ENCODE results near the gene MTSS2. TPM values are rescaled to one million over a fixed set of nuclear protein-coding genes. Genes with fewer than 3 reads are reported as not detected.
A peak's percentile ranks its signal among the peaks of the same experiment; 100 is the strongest.

MTSS2 gene
- polyA plus RNA-seq, 1 of the 3 experiments (the other 2 are of a cell fraction), result 54.1 TPM

GRCh38 chr16:70689970-70690891 lies 4.4 kb upstream of the MTSS2 start:
- peak overlapping the region; percentile 74; the same call in 1 of the 2 replicates for H3K4me2 ChIP-seq
- no peak for DNase-seq
- no peak for TF ChIP-seq PBX3 (IDR thresholded peaks at IDR 0.05)
- no peak for TF ChIP-seq JUND (IDR thresholded peaks at IDR 0.05)
- TF ChIP-seq FOSL2 (IDR thresholded peaks at IDR 0.05; ENCODE audit: borderline replicate concordance, low read depth), result no peak
- TF ChIP-seq RAD21 (IDR thresholded peaks at IDR 0.05; ENCODE audit: low read length), result no peak
- TF ChIP-seq MAX (IDR thresholded peaks at IDR 0.05; ENCODE audit: low read depth), result no peak
- TF ChIP-seq CTCF (IDR thresholded peaks at IDR 0.05), result no peak
- no peak for TF ChIP-seq EP300 (IDR thresholded peaks at IDR 0.05; ENCODE audit: borderline replicate concordance in 1 of 2, low read depth in 1 of 2, low read length in 1 of 2)
- no peak for TF ChIP-seq TEAD4 (IDR thresholded peaks at IDR 0.05; ENCODE audit: borderline replicate concordance, insufficient read depth)
- TF ChIP-seq GABPA (IDR thresholded peaks at IDR 0.05; ENCODE audit: low read depth), result no peak
- no peak for TF ChIP-seq FOXM1 (IDR thresholded peaks at IDR 0.05; ENCODE audit: low read depth)
- no peak for TF ChIP-seq IRF3 (IDR thresholded peaks at IDR 0.05; ENCODE audit: low read depth, low read length)
- TF ChIP-seq REST (IDR thresholded peaks at IDR 0.05; ENCODE audit: low read depth, low read length), result no peak
- no peak for TF ChIP-seq RXRA (IDR thresholded peaks at IDR 0.05; ENCODE audit: borderline replicate concordance, low read depth)
- TF ChIP-seq MEF2A (IDR thresholded peaks at IDR 0.05; ENCODE audit: borderline replicate concordance, low read depth), result no peak
- no peak for TF ChIP-seq USF2 (IDR thresholded peaks at IDR 0.05; ENCODE audit: borderline replicate concordance, low read depth, low read length)
- no peak for TF ChIP-seq EZH2phosphoT487 (IDR thresholded peaks at IDR 0.05; ENCODE audit: borderline replicate concordance, low read depth)
- TF ChIP-seq SIN3A (IDR thresholded peaks at IDR 0.05; ENCODE audit: borderline replicate concordance, low read depth, low read length), result no peak
- no peak for TF ChIP-seq TCF12 (IDR thresholded peaks at IDR 0.05)
- H3K27ac ChIP-seq (ENCODE audit: low read depth in 2 of 2, low read length in 1 of 2), result peak overlapping the region; percentile 88 to 98; a peak in 3 of 4 replicates
- no peak overlapping the region for H3K4me3 ChIP-seq (ENCODE audit: low read depth in 2 of 2, low read length in 1 of 2)
- H3K79me2 ChIP-seq (ENCODE audit: insufficient read depth), result peaks cover 4% of the 10 kb centered on the region
- H2AFZ ChIP-seq (ENCODE audit: low read depth), result no peak overlapping the region
- 76% methylated on average over 4 of the region's 16 CpGs for WGBS (ENCODE audit: low lambda C conversion rate)
- peaks cover 7% of the 10 kb centered on the region for H3F3A ChIP-seq (replicated peaks; ENCODE audit: insufficient read depth)
- peaks cover 64 to 91% of the 10 kb centered on the region in 2 experiments for H3K4me1 ChIP-seq (ENCODE audit: control insufficient read depth in 1 of 2, insufficient read depth in 2 of 2, low read depth in 1 of 2, low read length in 1 of 2)
- H4K20me1 ChIP-seq (ENCODE audit: insufficient read depth), result no peaks in the 10 kb centered on the region
- CTCF ChIA-PET, result interaction anchor here (0.6 to 4.9 kb wide), 9 partner anchors 10 to 197 kb away, joined by 3 to 24 read pairs (median 7); no protein-coding TSS in a partner anchor
- H3K9me3 ChIP-seq, result no peaks in the 10 kb centered on the region
- no peaks in the 10 kb centered on the region for H3K9me2 ChIP-seq
- H3K27me3 ChIP-seq (ENCODE audit: insufficient read depth), result no peaks in the 10 kb centered on the region
- POLR2A ChIA-PET, result interaction anchor here (0.5 kb wide), 1 partner anchor 48 kb away, joined by 3 read pairs; no protein-coding TSS in a partner anchor
- H3K9ac ChIP-seq, result no peak overlapping the region
- no peaks in the 10 kb centered on the region for H3K36me3 ChIP-seq (replicated peaks in 1 of 2; ENCODE audit: control insufficient read depth in 1 of 2, insufficient read depth in 2 of 2, low read length in 1 of 2)
